AG04449 (cell line): ENCODE results near the gene HAUS3.

Experiments used
- CTCF ChIA-PET: fragments of 350-600 bp; formaldehyde crosslinking; extraction: SDS; loops from one replicate; lab custom pipeline; 2021; ENCODE audit warnings: antibody characterized with exemption; lab: Yijun Ruan, JAX
- POLR2A ChIA-PET: fragments of 400-600, 350-600 bp; formaldehyde crosslinking; extraction: SDS; loops from one replicate; lab custom pipeline; 2020; ENCODE audit warnings: antibody characterized with exemption, inconsistent platforms; lab: Yijun Ruan, JAX
- DNase-seq: peaks from one replicate; pipeline ENCODE4 v3.0.0-alpha.2; 2010; ENCODE audit warnings: low read depth, low spot score
- H3K4me3 ChIP-seq: 2 replicates; pipeline ENCODE4 v1.5.1; 2011; ENCODE audit warnings: low read depth, mild to moderate bottlenecking, control low read depth, low read length
- TF ChIP-seq, protein P1 (sequence below): IDR thresholded peaks from one replicate; pipeline ENCODE4 v1.5.1; 2011; ENCODE audit warnings: mild to moderate bottlenecking, moderate library complexity, low read length, control low read depth, inconsistent platforms; ENCODE audit not compliant: insufficient read depth; ENCODE audit errors: missing control alignments

HAUS3 gene

DNA sequence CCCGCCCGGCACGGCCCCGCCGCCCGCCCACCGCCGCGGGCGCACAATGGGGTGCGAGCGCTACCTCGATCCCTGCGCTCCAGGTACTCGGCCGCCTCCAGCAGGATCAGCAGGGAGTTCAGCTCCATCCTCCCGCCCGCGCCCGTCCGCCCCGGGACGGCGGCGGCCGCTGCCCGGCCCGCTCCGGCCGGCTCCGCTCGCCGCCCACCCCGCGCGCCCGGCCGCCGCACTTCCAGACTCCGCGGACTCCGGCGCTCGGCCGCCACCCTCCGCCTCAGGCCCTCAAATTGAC is 19.9 kb upstream of the HAUS3 start, which contains the start of gene MXD4:
Gene MXD4 (minus strand): TSS at position 257 of the 292 bp plus-strand sequence. CDS start 129 bp downstream, at position 128.
- TF ChIP-seq, protein P1, sequence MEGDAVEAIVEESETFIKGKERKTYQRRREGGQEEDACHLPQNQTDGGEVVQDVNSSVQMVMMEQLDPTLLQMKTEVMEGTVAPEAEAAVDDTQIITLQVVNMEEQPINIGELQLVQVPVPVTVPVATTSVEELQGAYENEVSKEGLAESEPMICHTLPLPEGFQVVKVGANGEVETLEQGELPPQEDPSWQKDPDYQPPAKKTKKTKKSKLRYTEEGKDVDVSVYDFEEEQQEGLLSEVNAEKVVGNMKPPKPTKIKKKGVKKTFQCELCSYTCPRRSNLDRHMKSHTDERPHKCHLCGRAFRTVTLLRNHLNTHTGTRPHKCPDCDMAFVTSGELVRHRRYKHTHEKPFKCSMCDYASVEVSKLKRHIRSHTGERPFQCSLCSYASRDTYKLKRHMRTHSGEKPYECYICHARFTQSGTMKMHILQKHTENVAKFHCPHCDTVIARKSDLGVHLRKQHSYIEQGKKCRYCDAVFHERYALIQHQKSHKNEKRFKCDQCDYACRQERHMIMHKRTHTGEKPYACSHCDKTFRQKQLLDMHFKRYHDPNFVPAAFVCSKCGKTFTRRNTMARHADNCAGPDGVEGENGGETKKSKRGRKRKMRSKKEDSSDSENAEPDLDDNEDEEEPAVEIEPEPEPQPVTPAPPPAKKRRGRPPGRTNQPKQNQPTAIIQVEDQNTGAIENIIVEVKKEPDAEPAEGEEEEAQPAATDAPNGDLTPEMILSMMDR = no peak
- CTCF ChIA-PET = interaction anchor here (0.9 to 1.5 kb wide), 2 partner anchors 151 to 179 kb away, joined by 3 to 9 read pairs; no protein-coding TSS in a partner anchor
- DNase-seq = no peak
- POLR2A ChIA-PET = interaction anchor here (0.7 to 1.3 kb wide), 11 partner anchors 9 to 207 kb away, joined by 3 to 12 read pairs (median 4); partner anchors contain the start of genes HAUS3, POLN and RNF4
- H3K4me3 ChIP-seq = peak within 1 kb of the TSS; percentile 81

DNA sequence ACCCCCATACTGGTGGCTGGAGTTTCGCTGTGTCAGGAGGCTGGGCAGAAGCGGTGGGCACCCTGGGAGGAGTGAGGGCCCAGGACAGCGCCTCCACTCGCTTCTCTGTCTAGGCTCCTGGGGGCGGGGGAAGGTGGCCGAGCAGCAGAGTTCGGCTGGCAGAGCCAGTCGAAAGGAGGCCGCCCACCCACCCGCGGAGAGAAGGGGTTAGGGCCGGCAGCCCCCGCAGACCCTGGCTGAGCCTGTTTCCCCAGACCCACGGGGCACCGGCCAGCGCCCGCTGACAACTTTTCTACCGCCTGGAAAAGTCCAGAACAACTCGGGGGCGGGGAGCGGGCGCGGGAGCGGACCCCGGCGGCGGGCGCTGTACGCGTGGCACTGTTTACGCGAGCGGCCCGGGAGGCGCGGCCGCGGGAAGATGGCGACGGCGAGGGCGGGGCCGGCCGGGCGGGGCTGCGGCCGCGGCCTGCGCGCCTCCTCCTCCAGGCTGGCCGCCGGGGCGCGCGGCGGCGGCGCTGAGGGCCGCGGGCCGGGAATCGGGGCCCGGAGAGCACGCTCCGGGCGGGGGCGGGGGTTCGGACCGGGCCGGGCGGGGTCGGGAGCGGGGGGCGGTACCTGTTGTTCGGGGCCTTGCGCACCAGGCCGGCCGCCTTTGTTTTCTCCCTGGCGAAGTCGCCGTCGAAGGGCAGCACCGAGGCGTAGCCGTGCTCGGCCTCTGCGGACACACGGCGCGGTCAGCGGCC is 19.4 kb upstream of the HAUS3 start:
- ChIA-PET POLR2A (interaction anchor here (0.8 to 1.3 kb wide), 6 partner anchors 10 to 196 kb away, joined by 3 to 12 read pairs (median 4); partner anchors contain the start of genes HAUS3 and POLN), CTCF (interaction anchor here (1.2 kb wide), 1 partner anchor 181 kb away, joined by 3 read pairs; no protein-coding TSS in a partner anchor)
- DNase-seq = no peak
- TF ChIP-seq, protein P1 = no peak
- peak overlapping the region; percentile 81 for H3K4me3 ChIP-seq

DNA sequence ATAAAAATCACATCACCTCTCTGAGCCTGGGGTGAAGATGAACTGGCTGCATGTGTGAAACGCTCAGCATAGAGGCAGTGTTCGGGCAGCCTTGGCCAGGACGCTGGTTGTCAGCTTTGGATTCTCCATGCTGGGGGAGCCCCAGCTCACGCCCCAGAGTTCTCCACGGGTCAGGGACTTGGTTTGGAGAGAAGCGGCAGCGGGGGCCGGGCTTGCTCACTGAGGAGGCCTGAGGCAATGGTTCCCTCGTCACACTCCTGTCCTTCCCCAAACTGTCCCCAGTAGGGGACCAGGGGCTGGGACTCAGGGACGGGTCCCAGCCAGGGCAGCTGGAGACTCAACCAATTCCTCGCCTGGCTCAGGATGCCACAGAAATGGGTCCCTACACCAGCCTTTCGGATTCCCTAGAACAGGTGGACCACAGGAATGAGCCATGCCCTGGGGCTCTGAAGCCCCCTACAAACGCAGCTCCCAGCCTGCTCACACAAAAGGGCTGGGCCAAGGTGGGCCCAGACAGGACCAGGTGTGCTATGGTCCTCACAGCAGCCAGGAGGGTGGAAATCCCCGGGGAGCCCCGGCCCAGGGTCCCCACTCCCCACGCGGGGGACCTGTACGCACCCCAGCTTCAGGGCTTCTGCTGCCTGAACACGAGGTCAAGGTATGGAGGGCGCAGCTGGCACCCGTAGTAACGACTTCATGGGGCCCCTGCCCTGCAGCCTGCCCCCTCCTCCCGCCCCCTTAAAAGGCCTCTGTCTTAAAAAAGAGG is 18.6 kb upstream of the HAUS3 start:
- CTCF ChIA-PET = interaction anchor here (0.6 to 1.5 kb wide), 4 partner anchors 11 to 181 kb away, joined by 3 read pairs; no protein-coding TSS in a partner anchor
- TF ChIP-seq, protein P1 = no peak
- H3K4me3 ChIP-seq = peak overlapping the region; percentile 81
- DNase-seq = no peak
- POLR2A ChIA-PET = interaction anchor here (1.2 kb wide), 1 partner anchor 18 kb away, joined by 3 read pairs; no protein-coding TSS in a partner anchor

DNA sequence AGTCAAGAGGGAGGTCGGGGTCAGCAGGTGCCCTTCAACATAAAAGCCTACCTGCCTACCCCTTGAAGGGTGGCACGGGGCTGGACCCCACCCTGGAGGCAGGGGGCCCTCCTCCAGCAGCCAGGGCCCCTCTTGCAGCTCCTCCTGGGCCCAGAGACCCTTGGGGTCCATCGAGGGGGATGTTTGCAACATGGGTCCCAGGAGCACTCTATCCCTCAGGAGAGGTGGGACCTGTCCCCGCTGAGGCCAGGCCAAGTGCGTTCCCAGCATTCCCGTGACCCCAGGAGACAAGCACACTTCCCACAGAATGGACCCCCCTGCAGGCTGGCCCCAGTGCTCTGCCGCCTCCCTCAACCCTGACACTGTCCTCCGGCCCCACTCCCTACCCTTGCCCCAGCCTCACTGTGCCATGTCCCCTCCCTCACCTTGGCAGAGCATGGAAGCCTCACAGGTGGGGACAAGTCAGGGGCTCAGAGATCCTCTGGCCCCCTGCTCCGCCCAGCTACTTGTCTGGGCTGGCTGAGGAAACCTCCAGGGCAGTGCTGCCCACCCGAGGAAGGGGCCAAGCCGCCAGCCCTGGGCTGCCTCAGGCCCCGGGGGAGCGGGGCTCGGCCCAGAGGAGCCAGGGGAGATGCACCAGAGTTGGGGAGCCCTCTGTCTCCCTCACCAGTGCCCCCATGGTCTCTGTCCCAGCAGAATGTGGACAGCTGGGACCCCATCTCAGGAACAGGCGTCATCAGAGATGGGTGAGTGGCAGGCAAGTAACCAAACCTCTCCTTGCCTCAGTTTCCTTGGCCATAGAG is 17.8 kb upstream of the HAUS3 start:
- POLR2A ChIA-PET = interaction anchor here (1.2 kb wide), 1 partner anchor 17 kb away, joined by 3 read pairs; no protein-coding TSS in a partner anchor
- peak overlapping the region; percentile 81 for H3K4me3 ChIP-seq
- TF ChIP-seq, protein P1 = no peak
- DNase-seq = no peak
- CTCF ChIA-PET = interaction anchor here (0.6 to 1.5 kb wide), 5 partner anchors 10 to 182 kb away, joined by 3 read pairs; no protein-coding TSS in a partner anchor

DNA sequence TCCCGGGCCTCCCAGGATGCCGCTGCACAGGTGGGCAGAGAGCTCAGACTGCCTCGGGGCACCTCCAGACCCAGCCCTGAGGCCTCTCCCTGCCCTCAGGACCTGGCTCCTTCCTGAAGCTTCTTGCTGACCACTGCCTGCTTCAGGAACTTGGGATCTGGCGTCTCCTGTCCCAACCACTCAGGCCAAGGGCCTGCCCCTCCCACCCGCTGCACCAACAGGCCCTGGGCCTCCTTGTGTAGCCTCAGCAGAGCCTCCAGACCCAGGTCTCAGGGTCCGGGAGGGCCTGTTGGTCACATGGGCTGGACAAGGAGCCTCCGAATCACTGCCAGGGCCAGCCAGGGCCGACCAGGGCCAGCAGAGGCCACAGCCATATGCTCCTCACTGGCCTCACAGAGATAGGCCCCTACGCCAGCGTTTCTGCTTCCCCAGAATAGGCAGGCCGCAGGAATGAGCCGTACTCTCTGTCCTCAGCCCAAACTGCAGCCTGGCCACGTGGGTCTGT is 17.2 kb upstream of the HAUS3 start:
- DNase-seq = no peak
- ChIA-PET POLR2A (no interaction called here), CTCF (interaction anchor here (1.3 kb wide), 1 partner anchor 39 kb away, joined by 3 read pairs; no protein-coding TSS in a partner anchor)
- TF ChIP-seq, protein P1 = no peak
- H3K4me3 ChIP-seq = no peak overlapping the region
